Central memory CD8-positive, alpha-beta T cell (primary cell): ENCODE data around the gene SUMF1.
"Not testable (repeated sequence)": the region's sequence is repeated elsewhere in the genome, so short reads cannot be mapped to it uniquely, and the experiment has no call there.

ENCODE experiments used
- ATAC-seq: fragments of 150-1000 bp; cut with Tn5 transposase; replicated peaks from 2 replicates; pipeline ENCODE4 v1.10.0; 2022; ENCODE audit warnings: mild to moderate bottlenecking, moderate FRiP score, moderate number of reproducible peaks; ENCODE audit not compliant: poor library complexity, severe bottlenecking; ENCODE audit errors: extremely low read depth
- DNase-seq, 2 donors: peaks; one replicate each; pipeline ENCODE4 v3.0.0; 2021; ENCODE audit warnings: low spot score in 2 of 2
- H3K27ac Mint-ChIP-seq: one replicate; pipeline ENCODE4 v1.8.0; 2022; ENCODE audit warnings: low read depth, mild to moderate bottlenecking, moderate library complexity, mixed read lengths
- H3K27me3 Mint-ChIP-seq: one replicate; pipeline ENCODE4 v1.8.0; 2022; ENCODE audit warnings: mixed read lengths
- H3K36me3 Mint-ChIP-seq: one replicate; pipeline ENCODE4 v1.8.0; 2022; ENCODE audit warnings: mild to moderate bottlenecking, moderate library complexity, mixed read lengths; ENCODE audit not compliant: insufficient read depth
- H3K4me1 Mint-ChIP-seq: one replicate; pipeline ENCODE4 v1.8.0; 2022; ENCODE audit warnings: mixed read lengths
- H3K4me3 Mint-ChIP-seq: one replicate; pipeline ENCODE4 v1.8.0; 2022; ENCODE audit warnings: mild to moderate bottlenecking, moderate library complexity, mixed read lengths
- H3K9me3 Mint-ChIP-seq: one replicate; pipeline ENCODE4 v1.8.0; 2022; ENCODE audit warnings: mixed read lengths

SUMF1 gene

GRCh38 chr3:4343258-4343657, 123.8 kb downstream of the SUMF1 start:
- ATAC-seq (no peak), DNase-seq (no peak)
- no peaks in the 10 kb centered on the region for H3K27me3 Mint-ChIP-seq
- peaks cover 3% of the 10 kb centered on the region for H3K36me3 Mint-ChIP-seq
- no peak overlapping the region for H3K27ac Mint-ChIP-seq
- no peaks in the 10 kb centered on the region for H3K4me1 Mint-ChIP-seq
- H3K9me3 Mint-ChIP-seq = no peaks in the 10 kb centered on the region
- no peak overlapping the region for H3K4me3 Mint-ChIP-seq

GRCh38 chr3:4341336-4341675, 125.8 kb downstream of the SUMF1 start:
- DNase-seq (no peak), ATAC-seq (no peak)
- Mint-ChIP-seq H3K4me1 (no peaks in the 10 kb centered on the region), H3K4me3 (no peak overlapping the region), H3K27ac (no peak overlapping the region), H3K27me3 (no peaks in the 10 kb centered on the region), H3K9me3 (no peaks in the 10 kb centered on the region), H3K36me3 (no peaks in the 10 kb centered on the region)

DNA sequence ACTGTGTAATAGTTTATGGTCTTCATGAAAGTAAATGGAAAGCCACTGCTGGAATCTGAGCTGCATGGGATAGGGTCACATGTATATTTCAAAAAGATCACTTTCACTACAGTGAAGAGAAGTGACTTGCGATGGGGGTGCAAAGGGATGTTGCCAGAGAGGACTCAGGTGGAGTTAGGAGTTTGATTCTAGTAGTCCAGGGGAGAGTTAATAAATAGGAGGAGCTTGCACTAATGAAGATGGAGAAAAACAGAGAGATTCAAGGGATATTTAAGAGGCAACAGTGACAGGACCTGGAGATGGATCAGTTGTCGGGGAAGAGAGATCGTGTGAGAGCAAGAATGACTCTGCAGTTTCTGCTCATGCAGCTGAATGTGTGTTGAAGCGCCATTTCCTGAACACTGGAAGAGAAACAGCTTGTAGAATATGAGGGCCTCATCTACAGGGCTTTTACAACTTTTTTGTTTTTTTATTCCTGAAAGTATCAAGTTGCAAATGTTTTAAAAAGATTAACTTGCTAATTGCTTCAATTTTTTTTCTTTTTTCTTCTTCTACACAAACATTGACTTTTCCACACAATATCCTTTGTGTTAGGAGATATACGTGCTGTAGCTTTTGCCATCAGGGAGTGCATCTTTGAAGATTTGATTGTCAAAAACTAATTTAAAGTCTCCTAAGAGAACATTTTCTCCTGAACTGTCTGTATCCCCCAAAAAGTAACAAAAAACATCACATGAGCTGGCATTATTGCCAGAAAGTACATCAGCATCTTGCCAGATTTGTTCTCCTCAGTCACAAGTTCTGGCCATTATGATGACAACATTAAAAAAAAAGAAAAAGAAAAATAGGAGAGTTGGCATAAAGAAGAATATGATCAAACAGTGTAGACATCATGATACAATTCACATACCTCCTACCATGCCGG, 126.4 kb downstream of the SUMF1 start:
- no peak overlapping the region for H3K27ac Mint-ChIP-seq
- DNase-seq (no peak), ATAC-seq (no peak)
- H3K36me3 Mint-ChIP-seq = no peaks in the 10 kb centered on the region
- H3K9me3 Mint-ChIP-seq = no peaks in the 10 kb centered on the region
- H3K4me1 Mint-ChIP-seq = no peaks in the 10 kb centered on the region
- H3K4me3 Mint-ChIP-seq = no peak overlapping the region
- H3K27me3 Mint-ChIP-seq = no peaks in the 10 kb centered on the region

- DNase-seq = no peak
- ATAC-seq = no peak
- no peak overlapping the region for H3K27ac Mint-ChIP-seq
These were observed 127.0 kb downstream of the SUMF1 start for GRCh38 chr3:4340077-4340410.

GRCh38 chr3:4338751-4339150, 128.3 kb downstream of the SUMF1 start:
- no peak overlapping the region for H3K4me3 Mint-ChIP-seq
- no peaks in the 10 kb centered on the region for H3K27me3 Mint-ChIP-seq
- H3K9me3 Mint-ChIP-seq = no peaks in the 10 kb centered on the region
- no peaks in the 10 kb centered on the region for H3K4me1 Mint-ChIP-seq
- no peaks in the 10 kb centered on the region for H3K36me3 Mint-ChIP-seq
- ATAC-seq (no peak), DNase-seq (no peak)
- H3K27ac Mint-ChIP-seq = no peak overlapping the region

More at GRCh38 chr3:4340077-4340410, 127.0 kb downstream of the SUMF1 start:
- Mint-ChIP-seq H3K36me3 (no peaks in the 10 kb centered on the region), H3K4me1 (no peaks in the 10 kb centered on the region), H3K4me3 (no peak overlapping the region), H3K9me3 (no peaks in the 10 kb centered on the region), H3K27me3 (no peaks in the 10 kb centered on the region)

DNA sequence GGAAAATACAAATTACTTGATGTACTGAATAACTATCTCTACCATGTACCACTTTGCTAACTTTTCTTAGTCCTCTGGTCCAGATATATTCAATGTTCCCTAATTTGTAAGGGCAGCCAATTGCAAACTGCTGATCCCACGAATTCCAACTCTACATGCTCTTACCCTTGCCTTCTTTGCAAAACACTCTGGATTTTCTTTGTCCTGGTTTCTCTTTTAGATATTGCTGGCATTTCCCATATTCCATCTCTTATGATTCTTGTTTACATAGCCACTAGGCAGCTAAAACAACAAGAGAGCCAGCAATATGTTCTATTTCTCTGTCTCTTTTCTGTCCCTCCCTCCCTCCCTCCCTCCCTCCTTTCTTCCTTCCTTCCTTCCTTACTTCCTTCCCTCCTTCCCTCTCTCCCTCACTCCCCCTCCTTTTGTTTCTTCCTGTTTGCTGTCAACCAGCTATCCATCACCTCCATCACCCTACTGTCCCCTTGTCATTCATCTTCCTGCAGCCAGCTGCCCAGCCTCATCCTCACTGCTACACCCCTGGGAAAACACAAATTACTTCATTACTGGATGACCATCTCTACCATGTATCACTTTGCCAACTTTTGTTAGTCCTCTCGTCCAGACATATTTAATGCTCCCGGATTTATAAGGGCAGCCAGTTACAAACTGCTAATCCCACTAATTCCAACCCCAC, 130.1 kb downstream of the SUMF1 start:
- ATAC-seq (no peak), DNase-seq (no peak)
- Mint-ChIP-seq H3K27me3 (no peaks in the 10 kb centered on the region), H3K36me3 (no peaks in the 10 kb centered on the region), H3K4me1 (no peaks in the 10 kb centered on the region), H3K9me3 (no peaks in the 10 kb centered on the region), H3K27ac (no peak overlapping the region), H3K4me3 (no peak overlapping the region)

DNA sequence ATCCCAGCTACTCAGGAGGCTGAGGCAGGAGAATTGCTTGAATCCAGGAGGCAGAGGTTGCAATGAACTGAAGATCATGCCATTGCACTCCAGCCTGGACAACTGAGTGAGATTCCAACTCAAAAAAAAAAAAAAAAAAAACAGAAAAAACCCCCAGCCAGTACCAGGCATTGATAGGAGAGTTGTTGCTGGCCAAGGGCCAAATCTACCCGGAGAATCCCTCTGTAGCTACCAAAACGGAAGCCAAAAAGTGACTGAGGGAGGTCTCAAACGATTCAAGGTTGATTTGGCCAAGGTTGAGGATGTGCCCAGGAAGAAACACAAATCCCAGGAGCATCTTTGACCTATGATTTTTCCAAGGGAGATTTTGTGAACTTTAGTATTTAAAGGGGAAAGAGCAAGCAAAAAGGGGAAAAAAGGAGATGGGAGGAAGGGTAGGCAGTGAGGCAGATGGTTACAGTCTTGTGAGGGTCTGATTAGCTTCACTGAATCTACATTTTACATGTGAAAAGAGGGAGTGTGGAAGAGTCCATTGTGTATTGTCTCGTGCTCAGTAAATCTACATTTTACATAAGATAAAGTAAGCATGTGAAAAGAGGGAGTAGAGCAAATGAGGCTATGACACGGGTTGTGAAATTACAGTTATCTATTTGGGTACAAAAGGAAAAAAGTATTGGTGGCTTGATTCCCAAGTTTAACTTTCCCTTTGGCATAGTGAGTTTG, 131.1 kb downstream of the SUMF1 start:
- Mint-ChIP-seq H3K27me3 (no peaks in the 10 kb centered on the region), H3K9me3 (no peaks in the 10 kb centered on the region), H3K4me3 (no peak overlapping the region), H3K4me1 (no peaks in the 10 kb centered on the region), H3K36me3 (no peaks in the 10 kb centered on the region), H3K27ac (no peak overlapping the region)
- DNase-seq = no peak
- no peak for ATAC-seq

- Mint-ChIP-seq H3K27me3 (no peaks in the 10 kb centered on the region), H3K27ac (no peak overlapping the region), H3K4me1 (no peaks in the 10 kb centered on the region), H3K9me3 (peaks cover 9% of the 10 kb centered on the region), H3K36me3 (no peaks in the 10 kb centered on the region), H3K4me3 (no peak overlapping the region)
- ATAC-seq (no peak), DNase-seq (no peak)
These were observed 132.5 kb downstream of the SUMF1 start for GRCh38 chr3:4334548-4334947.

- H3K36me3 Mint-ChIP-seq = no peaks in the 10 kb centered on the region
- no peak overlapping the region for H3K4me3 Mint-ChIP-seq
- ATAC-seq (no peak), DNase-seq (no peak)
- H3K9me3 Mint-ChIP-seq = peaks cover 10% of the 10 kb centered on the region
- no peaks in the 10 kb centered on the region for H3K27me3 Mint-ChIP-seq
- no peaks in the 10 kb centered on the region for H3K4me1 Mint-ChIP-seq
- no peak overlapping the region for H3K27ac Mint-ChIP-seq
These were observed 134.1 kb downstream of the SUMF1 start for GRCh38 chr3:4332991-4333390.

DNA sequence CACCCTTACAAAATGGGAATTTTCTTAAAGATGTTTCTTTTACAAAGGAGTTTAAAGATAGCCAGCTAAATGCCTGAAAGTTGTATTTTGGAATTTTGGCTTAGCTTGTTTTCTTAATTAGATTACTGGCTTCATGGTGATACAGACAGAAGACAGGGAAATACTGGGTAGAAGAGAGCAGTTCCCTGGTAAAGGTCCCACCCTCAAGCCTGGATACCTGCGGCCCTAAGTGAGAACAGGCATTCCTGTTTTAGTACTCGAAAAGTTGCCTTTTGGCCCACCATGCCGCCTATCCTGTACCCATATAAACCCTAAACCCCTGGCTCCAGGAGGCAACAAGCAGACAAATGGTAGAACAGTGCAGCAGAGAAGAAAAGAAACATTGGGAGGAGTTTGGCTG, 134.5 kb downstream of the SUMF1 start:
- Mint-ChIP-seq H3K4me3 (no peak overlapping the region), H3K27me3 (no peaks in the 10 kb centered on the region), H3K4me1 (no peaks in the 10 kb centered on the region), H3K36me3 (no peaks in the 10 kb centered on the region), H3K27ac (no peak overlapping the region), H3K9me3 (peaks cover 10% of the 10 kb centered on the region)
- DNase-seq = no peak
- no peak for ATAC-seq

GRCh38 chr3:4332111-4332510, 135.0 kb downstream of the SUMF1 start:
- no peak overlapping the region for H3K4me3 Mint-ChIP-seq
- peaks cover 10% of the 10 kb centered on the region for H3K9me3 Mint-ChIP-seq
- ATAC-seq = no peak
- H3K27ac Mint-ChIP-seq = no peak overlapping the region
- no peaks in the 10 kb centered on the region for H3K27me3 Mint-ChIP-seq
- H3K4me1 Mint-ChIP-seq = no peaks in the 10 kb centered on the region
- DNase-seq = no peak
- H3K36me3 Mint-ChIP-seq = no peaks in the 10 kb centered on the region

GRCh38 chr3:4329806-4330205, 137.3 kb downstream of the SUMF1 start:
- DNase-seq, H3K4me1 Mint-ChIP-seq, H3K4me3 Mint-ChIP-seq, H3K36me3 Mint-ChIP-seq, H3K27me3 Mint-ChIP-seq, ATAC-seq, H3K27ac Mint-ChIP-seq: not testable (repeated sequence)
- H3K9me3 Mint-ChIP-seq = peaks cover 10% of the 10 kb centered on the region

DNA sequence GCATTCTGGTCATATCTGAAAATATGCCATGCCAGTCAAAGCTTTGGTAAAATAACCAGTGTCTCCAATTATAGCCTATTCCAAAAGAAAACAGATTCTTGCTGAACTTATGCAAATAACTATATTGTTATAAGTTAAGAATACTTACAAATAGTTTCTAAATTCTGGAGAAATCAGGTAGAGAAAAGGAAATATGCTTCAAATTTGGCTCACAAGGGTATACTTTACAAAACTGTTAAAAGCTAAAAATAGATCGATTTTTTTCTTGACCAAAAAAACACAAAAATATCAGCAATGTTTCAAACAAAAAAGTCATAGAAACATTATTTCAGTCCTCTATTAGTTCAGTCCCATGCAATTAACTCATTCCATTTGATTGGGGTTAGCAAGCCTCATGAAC, 140.2 kb downstream of the SUMF1 start:
- H3K36me3 Mint-ChIP-seq = no peaks in the 10 kb centered on the region
- H3K4me1 Mint-ChIP-seq = no peaks in the 10 kb centered on the region
- no peak overlapping the region for H3K4me3 Mint-ChIP-seq
- H3K9me3 Mint-ChIP-seq = peaks cover 10% of the 10 kb centered on the region
- ATAC-seq (no peak), DNase-seq (no peak)
- no peaks in the 10 kb centered on the region for H3K27me3 Mint-ChIP-seq
- no peak overlapping the region for H3K27ac Mint-ChIP-seq
